ENCODE measurements around the gene ATF4. TPM values are rescaled to one million over a fixed set of nuclear protein-coding genes. Genes with fewer than 3 reads are reported as not detected.

Gene ATF4
- total and polyA plus RNA-seq, 4 donors = 179 to 882 (median 410) TPM

GRCh38 chr22:39498368-39498767 is 22.0 kb upstream of the ATF4 start:
- Histone ChIP-seq H3K27me3 (ENCODE audit: control insufficient read depth in 3 of 3, insufficient read depth in 3 of 3, low read length in 2 of 3) (no peaks in the 10 kb centered on the region), H3K9me3 (ENCODE audit: control insufficient read depth in 4 of 4, insufficient read depth in 3 of 4, low read length in 3 of 4) (no peaks in the 10 kb centered on the region), H3K27ac (ENCODE audit: low read depth in 1 of 2, low read length in 1 of 2) (no peak overlapping the region), H3K4me3 (no peak overlapping the region), H3K4me1 (ENCODE audit: control insufficient read depth in 5 of 5, insufficient read depth in 5 of 5, low read length in 5 of 5) (peaks cover 2 to 23% (median 13%) of the 10 kb centered on the region in 5 donors), H3K36me3 (ENCODE audit: control insufficient read depth in 4 of 4, insufficient read depth in 4 of 4, low read length in 4 of 4) (no peaks in the 10 kb centered on the region), H3K9ac (ENCODE audit: insufficient read depth in 1 of 2, low read length in 2 of 2) (no peak overlapping the region)
- DNase-seq (peak in 1 of 3 donors; percentile 29), ATAC-seq (ENCODE audit: insufficient read depth, low FRiP score) (no peak)
- WGBS, 2 donors = 42 to 69% methylated on average over 2 of the region's 2 CpGs
- no peak for TF ChIP-seq CTCF (IDR thresholded peaks at IDR 0.05; ENCODE audit: control extremely low read depth, extremely low read depth)

- Histone ChIP-seq H3K9me3 (ENCODE audit: control insufficient read depth in 4 of 4, insufficient read depth in 3 of 4, low read length in 3 of 4) (no peaks in the 10 kb centered on the region), H3K27ac (ENCODE audit: low read depth in 1 of 2, low read length in 1 of 2) (no peak overlapping the region), H3K4me1 (ENCODE audit: control insufficient read depth in 5 of 5, insufficient read depth in 5 of 5, low read length in 5 of 5) (peaks cover 2 to 27% (median 15%) of the 10 kb centered on the region in 5 donors), H3K4me3 (no peak overlapping the region), H3K9ac (ENCODE audit: insufficient read depth in 1 of 2, low read length in 2 of 2) (no peak overlapping the region), H3K36me3 (ENCODE audit: control insufficient read depth in 4 of 4, insufficient read depth in 4 of 4, low read length in 4 of 4) (peaks cover 0 to 2% (median under 1%) of the 10 kb centered on the region in 4 donors), H3K27me3 (ENCODE audit: control insufficient read depth in 3 of 3, insufficient read depth in 3 of 3, low read length in 2 of 3) (no peaks in the 10 kb centered on the region)
- ATAC-seq (ENCODE audit: insufficient read depth, low FRiP score) (no peak), DNase-seq (peak in 1 of 3 donors; percentile 26)
- 62 to 71% methylated on average over 3 of the region's 3 CpGs for WGBS, 2 donors
- TF ChIP-seq CTCF (IDR thresholded peaks at IDR 0.05; ENCODE audit: control extremely low read depth, extremely low read depth) = no peak
Measured at GRCh38 chr22:39498802-39499201, 21.6 kb upstream of the ATF4 start.

GRCh38 chr22:39500101-39500500 is 20.3 kb upstream of the ATF4 start:
- H3K4me3 ChIP-seq = no peak overlapping the region
- peak overlapping the region in 1 of 2 donors; percentile 61 for H3K9ac ChIP-seq (ENCODE audit: insufficient read depth in 1 of 2, low read length in 2 of 2)
- H3K4me1 ChIP-seq (ENCODE audit: control insufficient read depth in 5 of 5, insufficient read depth in 5 of 5, low read length in 5 of 5) = peaks cover 2 to 27% (median 18%) of the 10 kb centered on the region in 5 donors
- TF ChIP-seq CTCF (IDR thresholded peaks at IDR 0.05; ENCODE audit: control extremely low read depth, extremely low read depth) = no peak
- H3K9me3 ChIP-seq (ENCODE audit: control insufficient read depth in 4 of 4, insufficient read depth in 3 of 4, low read length in 3 of 4) = no peaks in the 10 kb centered on the region
- peaks cover 3 to 9% (median 7%) of the 10 kb centered on the region in 4 donors for H3K36me3 ChIP-seq (ENCODE audit: control insufficient read depth in 4 of 4, insufficient read depth in 4 of 4, low read length in 4 of 4)
- H3K27ac ChIP-seq (ENCODE audit: low read depth in 1 of 2, low read length in 1 of 2) = no peak overlapping the region
- H3K27me3 ChIP-seq (ENCODE audit: control insufficient read depth in 3 of 3, insufficient read depth in 3 of 3, low read length in 2 of 3) = no peaks in the 10 kb centered on the region
- WGBS, 2 donors = 86 to 92% methylated on average over 6 of the region's 6 CpGs
- no peak for ATAC-seq (ENCODE audit: insufficient read depth, low FRiP score)
- no peak for DNase-seq

- peak overlapping the region in 1 of 2 donors; percentile 87 for H3K9ac ChIP-seq (ENCODE audit: insufficient read depth in 1 of 2, low read length in 2 of 2)
- ATAC-seq (ENCODE audit: insufficient read depth, low FRiP score) = peak; percentile 2
- 39 to 50% methylated on average over 13 of the region's 13 CpGs for WGBS, 2 donors
Measured at GRCh38 chr22:39501644-39502108, 18.7 kb upstream of the ATF4 start.

More at GRCh38 chr22:39501644-39502108, 18.7 kb upstream of the ATF4 start:
- Histone ChIP-seq H3K27me3 (ENCODE audit: control insufficient read depth in 3 of 3, insufficient read depth in 3 of 3, low read length in 2 of 3) (no peaks in the 10 kb centered on the region), H3K27ac (ENCODE audit: low read depth in 1 of 2, low read length in 1 of 2) (peak overlapping the region; percentile 79 to 84), H3K4me1 (ENCODE audit: control insufficient read depth in 5 of 5, insufficient read depth in 5 of 5, low read length in 5 of 5) (peaks cover 2 to 27% (median 18%) of the 10 kb centered on the region in 5 donors), H3K36me3 (ENCODE audit: control insufficient read depth in 4 of 4, insufficient read depth in 4 of 4, low read length in 4 of 4) (peaks cover 10 to 21% (median 16%) of the 10 kb centered on the region in 4 donors), H3K4me3 (peak overlapping the region; percentile 27), H3K9me3 (ENCODE audit: control insufficient read depth in 4 of 4, insufficient read depth in 3 of 4, low read length in 3 of 4) (no peaks in the 10 kb centered on the region)
- no peak for TF ChIP-seq CTCF (IDR thresholded peaks at IDR 0.05; ENCODE audit: control extremely low read depth, extremely low read depth)
- DNase-seq = peak in 1 of 3 donors; percentile 39

Measured in lung (tissue), 12 donors.